Ovary (tissue), 3 donors: ENCODE results near the gene REEP3.

ENCODE experiments used
- EP300 ChIP-seq: sonication (generic); formaldehyde crosslinking; IDR thresholded peaks from one replicate; pipeline ENCODE4 v1.6.1; 2017; ENCODE audit warnings: antibody characterized with exemption
- TF ChIP-seq, protein P1 (sequence below), 3 donors: fragments of 450-650 bp in 2 of 3; fragments of 200-600 bp in 1 of 3; IDR thresholded peaks; one replicate each; pipeline versions ENCODE4 v1.5.1 to v1.8.0; 2016 to 2022; ENCODE audit warnings: antibody characterized with exemption in 3 of 3, mild to moderate bottlenecking in 1 of 3
- donor health status: DM: no; HTN: no; CAD: no.

- TF ChIP-seq, protein P1, sequence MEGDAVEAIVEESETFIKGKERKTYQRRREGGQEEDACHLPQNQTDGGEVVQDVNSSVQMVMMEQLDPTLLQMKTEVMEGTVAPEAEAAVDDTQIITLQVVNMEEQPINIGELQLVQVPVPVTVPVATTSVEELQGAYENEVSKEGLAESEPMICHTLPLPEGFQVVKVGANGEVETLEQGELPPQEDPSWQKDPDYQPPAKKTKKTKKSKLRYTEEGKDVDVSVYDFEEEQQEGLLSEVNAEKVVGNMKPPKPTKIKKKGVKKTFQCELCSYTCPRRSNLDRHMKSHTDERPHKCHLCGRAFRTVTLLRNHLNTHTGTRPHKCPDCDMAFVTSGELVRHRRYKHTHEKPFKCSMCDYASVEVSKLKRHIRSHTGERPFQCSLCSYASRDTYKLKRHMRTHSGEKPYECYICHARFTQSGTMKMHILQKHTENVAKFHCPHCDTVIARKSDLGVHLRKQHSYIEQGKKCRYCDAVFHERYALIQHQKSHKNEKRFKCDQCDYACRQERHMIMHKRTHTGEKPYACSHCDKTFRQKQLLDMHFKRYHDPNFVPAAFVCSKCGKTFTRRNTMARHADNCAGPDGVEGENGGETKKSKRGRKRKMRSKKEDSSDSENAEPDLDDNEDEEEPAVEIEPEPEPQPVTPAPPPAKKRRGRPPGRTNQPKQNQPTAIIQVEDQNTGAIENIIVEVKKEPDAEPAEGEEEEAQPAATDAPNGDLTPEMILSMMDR (IDR thresholded peaks at IDR 0.05): no peak
- TF ChIP-seq EP300: no peak
These were observed 130.7 kb downstream of the REEP3 start for GRCh38 chr10:63651864-63652263.
